ENCODE measurements around the gene EYS. TPM values are rescaled to one million over a fixed set of nuclear protein-coding genes. Genes with fewer than 3 reads are reported as not detected.

EYS gene
- total and polyA plus RNA-seq, 2 of the 8 experiments (the other 6 are each of a cell fraction or from before 2014, with no cell fraction given) = 0.05 to 0.13 TPM

DNA sequence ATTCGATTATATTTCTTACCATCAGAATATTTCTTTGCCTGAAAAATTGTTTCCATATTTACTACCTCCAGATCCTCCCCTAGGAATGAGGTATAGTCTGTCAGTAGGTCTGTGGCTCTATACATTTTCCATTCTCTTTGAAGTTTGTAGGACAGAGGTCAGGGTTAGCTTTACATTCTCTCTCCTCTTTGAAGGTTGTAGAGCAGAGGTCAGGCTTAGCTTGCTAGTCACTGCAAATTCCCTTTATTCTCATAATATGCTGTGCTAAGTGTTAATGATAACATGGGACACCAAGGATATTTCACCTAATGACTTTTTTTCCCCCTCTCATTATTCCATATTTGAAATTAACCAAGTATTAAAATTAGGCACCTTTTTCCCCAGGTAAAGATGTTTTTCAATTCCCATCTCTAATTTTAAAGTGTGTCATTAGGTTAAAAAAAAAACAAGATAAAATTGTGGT lies 1660.2 kb downstream of the EYS start:
- POLR2A ChIA-PET (ENCODE audit: partially characterized antibody) = no interaction called here
- Histone ChIP-seq H3K56ac (replicated peaks; ENCODE audit: insufficient read length, low read depth, low read length) (no peak overlapping the region), H3K18ac (ENCODE audit: extremely low read depth, low read length) (no peak overlapping the region), H3K9me3 (ENCODE audit: insufficient read depth in 2 of 2, low read depth in 1 of 2, low read length in 1 of 2) (no peaks in the 10 kb centered on the region), H3K27ac (ENCODE audit: low read depth, low read length) (no peak overlapping the region), H3K9ac (replicated peaks in 1 of 4; ENCODE audit: extremely low read depth in 1 of 4, low read depth in 3 of 4, low read length in 3 of 4) (no peak overlapping the region), H3K14ac (ENCODE audit: insufficient read length) (no peak overlapping the region), H3K23me2 (ENCODE audit: low read depth, low read length) (no peaks in the 10 kb centered on the region), H2BK12ac (ENCODE audit: low read depth, low read length) (no peak overlapping the region), H3K4me1 (replicated peaks in 1 of 4; ENCODE audit: control insufficient read depth in 3 of 4, insufficient read depth in 4 of 4, low read length in 3 of 4) (no peaks in the 10 kb centered on the region), H3K79me2 (ENCODE audit: control insufficient read depth in 1 of 2, insufficient read depth in 2 of 2, low read length in 2 of 2) (no peaks in the 10 kb centered on the region), H4K8ac (ENCODE audit: extremely low read depth, insufficient read depth, low read length) (no peak overlapping the region), H2AFZ (ENCODE audit: low read length) (no peak overlapping the region), H3K27me3 (replicated peaks in 1 of 4; ENCODE audit: control insufficient read depth in 3 of 4, extremely low read depth in 1 of 4, insufficient read depth in 3 of 4, low read length in 3 of 4) (no peaks in the 10 kb centered on the region), H2AK5ac (ENCODE audit: low read depth, low read length) (no peak overlapping the region), H3K23ac (ENCODE audit: insufficient read length) (no peak overlapping the region), H2BK20ac (ENCODE audit: low read length) (no peak overlapping the region), H4K5ac (ENCODE audit: insufficient read length, low read depth, low read length) (no peak overlapping the region), H2BK15ac (ENCODE audit: low read length) (no peak overlapping the region), H4K91ac (replicated peaks; ENCODE audit: insufficient read length, low read length) (no peak overlapping the region), H4K20me1 (replicated peaks in 1 of 2; ENCODE audit: control insufficient read depth in 1 of 2, insufficient read depth in 2 of 2, low read length in 2 of 2) (no peaks in the 10 kb centered on the region), H3K4ac (replicated peaks; ENCODE audit: insufficient read length, low read depth, low read length) (no peak overlapping the region), H3K4me2 (ENCODE audit: insufficient read depth in 1 of 2, low read depth in 2 of 2, low read length in 2 of 2) (no peak overlapping the region), H3K36me3 (ENCODE audit: control insufficient read depth in 2 of 4, insufficient read depth in 4 of 4, low read length in 3 of 4) (no peaks in the 10 kb centered on the region), H3K79me1 (ENCODE audit: low read depth, low read length) (no peaks in the 10 kb centered on the region), H2BK5ac (ENCODE audit: low read depth, low read length) (no peak overlapping the region), H3K4me3 (ENCODE audit: extremely low read depth in 1 of 4, insufficient read depth in 2 of 4, low read depth in 3 of 4, low read length in 4 of 4) (no peak overlapping the region), H2BK120ac (replicated peaks; ENCODE audit: low read depth, low read length) (no peak overlapping the region)
- no peak for DNase-seq (ENCODE audit: low read depth in 1 of 2, low spot score in 2 of 2)
- FAIRE-seq = no peak
- CTCF ChIA-PET (ENCODE audit: partially characterized antibody) = interaction anchor here (0.9 kb wide), 2 partner anchors 11 to 60 kb away, joined by 4 read pairs; no protein-coding TSS in a partner anchor
- WGBS, 2 experiments (ENCODE audit: extremely low coverage in 1 of 2, insufficient coverage in 1 of 2, insufficient read length in 1 of 2, insufficient replicate concordance in 2 of 2, low coverage in 1 of 2, low lambda C conversion rate in 2 of 2, missing lambda C conversion rate in 1 of 2) = 95% methylated on average over 1 of the region's 1 CpG; no CpG with 5 or more reads in 1 of the 2 experiments
- no peak for TF ChIP-seq KDM5A (IDR thresholded peaks at IDR 0.05; ENCODE audit: low read length)
- no peak for TF ChIP-seq SP4 (IDR thresholded peaks at IDR 0.05; ENCODE audit: low read length)
- no peak for TF ChIP-seq ZNF274 (IDR thresholded peaks at IDR 0.05; ENCODE audit: borderline replicate concordance, extremely low read depth, low read length)
- TF ChIP-seq, protein P1, sequence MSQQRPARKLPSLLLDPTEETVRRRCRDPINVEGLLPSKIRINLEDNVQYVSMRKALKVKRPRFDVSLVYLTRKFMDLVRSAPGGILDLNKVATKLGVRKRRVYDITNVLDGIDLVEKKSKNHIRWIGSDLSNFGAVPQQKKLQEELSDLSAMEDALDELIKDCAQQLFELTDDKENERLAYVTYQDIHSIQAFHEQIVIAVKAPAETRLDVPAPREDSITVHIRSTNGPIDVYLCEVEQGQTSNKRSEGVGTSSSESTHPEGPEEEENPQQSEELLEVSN (IDR thresholded peaks at IDR 0.05) = no peak
- TF ChIP-seq HDAC6 (IDR thresholded peaks at IDR 0.05; ENCODE audit: low read depth, low read length) = no peak
- TF ChIP-seq BCL11A (IDR thresholded peaks at IDR 0.05; ENCODE audit: low read depth in 2 of 2, low read length in 2 of 2) = no peak
- TF ChIP-seq YY1 (IDR thresholded peaks at IDR 0.05; ENCODE audit: low read depth, low read length) = no peak
- no peak for TF ChIP-seq MAFK (IDR thresholded peaks at IDR 0.05; ENCODE audit: low read depth, low read length)
- no peak for TF ChIP-seq JUN (IDR thresholded peaks at IDR 0.05; ENCODE audit: low read depth, low read length)
- no peak for TF ChIP-seq CEBPB (IDR thresholded peaks at IDR 0.05; ENCODE audit: low read depth, low read length)
- TF ChIP-seq RBBP5 (IDR thresholded peaks at IDR 0.05; ENCODE audit: borderline replicate concordance, low read depth, low read length) = no peak
- TF ChIP-seq CTBP2 (IDR thresholded peaks at IDR 0.05; ENCODE audit: borderline replicate concordance, insufficient read depth, insufficient read length, low read length) = no peak
- no peak for TF ChIP-seq EGR1 (IDR thresholded peaks at IDR 0.05; ENCODE audit: borderline replicate concordance, low read depth, low read length)
- TF ChIP-seq, protein P2, sequence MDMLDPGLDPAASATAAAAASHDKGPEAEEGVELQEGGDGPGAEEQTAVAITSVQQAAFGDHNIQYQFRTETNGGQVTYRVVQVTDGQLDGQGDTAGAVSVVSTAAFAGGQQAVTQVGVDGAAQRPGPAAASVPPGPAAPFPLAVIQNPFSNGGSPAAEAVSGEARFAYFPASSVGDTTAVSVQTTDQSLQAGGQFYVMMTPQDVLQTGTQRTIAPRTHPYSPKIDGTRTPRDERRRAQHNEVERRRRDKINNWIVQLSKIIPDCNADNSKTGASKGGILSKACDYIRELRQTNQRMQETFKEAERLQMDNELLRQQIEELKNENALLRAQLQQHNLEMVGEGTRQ (IDR thresholded peaks at IDR 0.05; ENCODE audit: low read length) = no peak

All from H1 (cell line).